GM23338 (cell line): ENCODE results near the gene HSPA1B. TPM values are rescaled to one million over a fixed set of nuclear protein-coding genes. Genes with fewer than 3 reads are reported as not detected.

ENCODE experiments used
- ATAC-seq: fragments of 200-7000 bp; cut with Tn5 transposase; 3 replicates; pipeline ENCODE4 v1.9.1; 2020
- DNase-seq: peaks from one replicate; pipeline ENCODE4 v3.0.0-alpha.2; 2015; ENCODE audit warnings: low spot score
- H2AFZ ChIP-seq: fragments of 200-600 bp; sonication (generic); 2 replicates; pipeline ENCODE4 v1.8.0; 2016; ENCODE audit warnings: antibody characterized with exemption, mild to moderate bottlenecking, moderate library complexity
- H3F3A ChIP-seq: fragments of 200-600 bp; sonication (generic); replicated peaks from 2 replicates; pipeline ENCODE4 v1.8.0; 2017; ENCODE audit warnings: antibody characterized with exemption, mixed run types, low read depth
- H3K27ac ChIP-seq: fragments of 200-600 bp; sonication (generic); 2 replicates; pipeline ENCODE4 v1.6.1; 2016; ENCODE audit warnings: low read depth
- H3K27me3 ChIP-seq: fragments of 200-600 bp; sonication (generic); 2 replicates; pipeline ENCODE4 v1.8.0; 2016; ENCODE audit warnings: mild to moderate bottlenecking, mixed run types, moderate library complexity; ENCODE audit not compliant: insufficient read depth
- H3K36me3 ChIP-seq: fragments of 200-600 bp; sonication (generic); 2 replicates; pipeline ENCODE4 v1.8.0; 2016; ENCODE audit warnings: mild to moderate bottlenecking; ENCODE audit not compliant: insufficient read depth
- H3K4me1 ChIP-seq: fragments of 200-600 bp; sonication (generic); 2 replicates; pipeline ENCODE4 v1.8.0; 2016; ENCODE audit warnings: mild to moderate bottlenecking, moderate library complexity; ENCODE audit not compliant: insufficient read depth
- H3K4me2 ChIP-seq: fragments of 200-600 bp; sonication (generic); 2 replicates; pipeline ENCODE4 v1.7.1; 2017; ENCODE audit warnings: mixed run types
- H3K4me3 ChIP-seq: fragments of 200-600 bp; sonication (generic); 2 replicates; pipeline ENCODE4 v1.6.1; 2016; ENCODE audit warnings: mixed run types
- H3K79me2 ChIP-seq: fragments of 200-600 bp; sonication (generic); replicated peaks from 2 replicates; pipeline ENCODE4 v1.8.0; 2017; ENCODE audit warnings: mild to moderate bottlenecking; ENCODE audit not compliant: insufficient read depth
- H3K9me2 ChIP-seq: fragments of 200-600 bp; sonication (generic); 2 replicates; pipeline ENCODE4 v1.8.0; 2017; ENCODE audit not compliant: insufficient read depth
- H4K20me1 ChIP-seq: fragments of 200-600 bp; sonication (generic); replicated peaks from 2 replicates; pipeline ENCODE4 v1.8.0; 2017; ENCODE audit warnings: mild to moderate bottlenecking; ENCODE audit not compliant: insufficient read depth
- H3K27ac Mint-ChIP-seq: 2 replicates; pipeline ENCODE4 v1.8.0; 2020; ENCODE audit warnings: inconsistent platforms, mild to moderate bottlenecking, moderate library complexity, mixed read lengths
- H3K27me3 Mint-ChIP-seq: 3 replicates; pipeline ENCODE4 v1.8.0; 2022; ENCODE audit warnings: low read depth, mild to moderate bottlenecking, moderate library complexity, mixed read lengths, inconsistent platforms; ENCODE audit not compliant: insufficient read depth, poor library complexity
- H3K36me3 Mint-ChIP-seq: 3 replicates; pipeline ENCODE4 v1.8.0; 2021; ENCODE audit warnings: low read depth, mild to moderate bottlenecking, inconsistent platforms, moderate library complexity, mixed read lengths
- H3K4me1 Mint-ChIP-seq: 3 replicates; pipeline ENCODE4 v1.8.0; 2020; ENCODE audit warnings: mild to moderate bottlenecking, inconsistent platforms, mixed read lengths
- H3K4me3 Mint-ChIP-seq: 3 replicates; pipeline ENCODE4 v1.8.0; 2021; ENCODE audit warnings: moderate library complexity, mild to moderate bottlenecking, inconsistent platforms, mixed read lengths
- H3K9me3 Mint-ChIP-seq: 3 replicates; pipeline ENCODE4 v1.8.0; 2020; ENCODE audit warnings: moderate library complexity, mild to moderate bottlenecking, inconsistent platforms, mixed read lengths
- CREB1 ChIP-seq: fragments of 250-450 bp; sonication (Bioruptor Pico); IDR thresholded peaks from 2 replicates; pipeline ENCODE4 v1.5.0; 2020; ENCODE audit warnings: low read depth, mild to moderate bottlenecking, moderate library complexity
- CTCF ChIP-seq, 2 experiments: fragments of 200-600 bp in 1 of 2; sonication (generic) in 1 of 2; conservative IDR thresholded peaks; 2 replicates each; pipeline versions ENCODE4 v1.5.1 to v1.6.1; 2016 to 2017; ENCODE audit warnings: antibody characterized with exemption in 2 of 2, low read depth in 2 of 2, mild to moderate bottlenecking in 2 of 2, moderate library complexity in 1 of 2
- ETS1 ChIP-seq: IDR thresholded peaks from 2 replicates; pipeline ENCODE4 v1.6.1; 2016; ENCODE audit warnings: antibody characterized with exemption
- EZH2 ChIP-seq: fragments of 200-600 bp; sonication (generic); IDR thresholded peaks from one replicate; pipeline ENCODE4 v1.8.0; 2017; ENCODE audit warnings: antibody characterized with exemption, mild to moderate bottlenecking, low read depth; ENCODE audit not compliant: unreplicated experiment
- EZH2phosphoT487 ChIP-seq: fragments of 200-600 bp; sonication (generic); IDR thresholded peaks from one replicate; pipeline ENCODE4 v1.8.1; 2018; ENCODE audit warnings: antibody characterized with exemption; ENCODE audit not compliant: unreplicated experiment
- JUNB ChIP-seq: IDR thresholded peaks from one replicate; pipeline ENCODE4 v1.6.1; 2016; ENCODE audit warnings: antibody characterized with exemption; ENCODE audit not compliant: unreplicated experiment
- POLR2AphosphoS5 ChIP-seq: IDR thresholded peaks from 2 replicates; pipeline ENCODE4 v1.6.1; 2016; ENCODE audit warnings: antibody characterized with exemption, low read depth
- REST ChIP-seq: IDR thresholded peaks from one replicate; pipeline ENCODE4 v1.6.1; 2018; ENCODE audit warnings: antibody characterized with exemption; ENCODE audit not compliant: unreplicated experiment
- STAT1 ChIP-seq: IDR thresholded peaks from one replicate; pipeline ENCODE4 v1.6.1; 2016; ENCODE audit warnings: antibody characterized with exemption; ENCODE audit not compliant: unreplicated experiment
- ZNF331 ChIP-seq: fragments of 250-450 bp; sonication (Bioruptor Pico); IDR thresholded peaks from 2 replicates; pipeline ENCODE4 v1.5.0; 2020; ENCODE audit warnings: low read depth, mild to moderate bottlenecking, moderate library complexity
- ZNF462 ChIP-seq: fragments of 250-450 bp; sonication (Bioruptor Pico); IDR thresholded peaks from 2 replicates; pipeline ENCODE4 v1.5.0; 2020; ENCODE audit warnings: mild to moderate bottlenecking, moderate library complexity
- polyA plus RNA-seq: library from polyadenylated mRNA; unstranded; fragments of >200 nt; fragmentation: Nextera tagmentation; extraction: Ambion mirVana; gene quantifications from 2 replicates; pipeline ENCODE4 v1.2.1, GENCODE V29; 2016
- total RNA-seq: library from RNA; depleted of rRNA; stranded (reverse); fragments of >200 nt; shearing (Covaris generic); gene quantifications from 2 replicates; pipeline ENCODE4 v1.2.3, GENCODE V29; 2014

Gene HSPA1B
- total and polyA plus RNA-seq, 2 experiments from 2014 or later, result 31.7 to 113 TPM

- Mint-ChIP-seq H3K27me3 (peaks cover 11% of the 10 kb centered on the region), H3K9me3 (no peaks in the 10 kb centered on the region), H3K4me3 (no peak overlapping the region), H3K4me1 (no peaks in the 10 kb centered on the region), H3K27ac (no peak overlapping the region), H3K36me3 (peaks cover 55% of the 10 kb centered on the region)
- ATAC-seq (no peak), DNase-seq (no peak)
- Histone ChIP-seq H3K36me3 (peaks cover 8% of the 10 kb centered on the region), H3K4me2 (no peak overlapping the region), H3K4me1 (no peaks in the 10 kb centered on the region), H3K9me2 (no peaks in the 10 kb centered on the region), H2AFZ (no peak overlapping the region), H3K27ac (no peak overlapping the region), H3K79me2 (no peaks in the 10 kb centered on the region), H3K27me3 (no peaks in the 10 kb centered on the region), H4K20me1 (no peaks in the 10 kb centered on the region; the same call in 1 of the 2 replicates), H3K4me3 (no peak overlapping the region), H3F3A (no peaks in the 10 kb centered on the region; the same call in 1 of the 2 replicates)
- TF ChIP-seq EZH2 (no peak), POLR2AphosphoS5 (no peak), STAT1 (no peak), ZNF462 (CRISPR knock-in tag) (no peak), CREB1 (CRISPR knock-in tag) (no peak), CTCF (conservative IDR thresholded peaks at IDR 0.05; ENCODE audit: low read depth in 2 of 2) (no peak), ETS1 (no peak), JUNB (no peak), REST (no peak), EZH2phosphoT487 (no peak), ZNF331 (CRISPR knock-in tag) (no peak)
Observed at GRCh38 chr6:31785475-31785874, 42.1 kb upstream of the HSPA1B start.
